PC-3 (cell line): ENCODE data around the gene PUS7L.

Source experiments
- EZH2 ChIP-seq: fragments of 300-600 bp; sonication (generic); IDR thresholded peaks from one replicate; pipeline ENCODE4 v1.6.1; 2017; ENCODE audit warnings: antibody characterized with exemption, mild to moderate bottlenecking, low read length; ENCODE audit not compliant: unreplicated experiment
- EZH2phosphoT487 ChIP-seq: fragments of 300-600 bp; sonication (generic); IDR thresholded peaks from 2 replicates; pipeline ENCODE4 v1.6.1; 2018; ENCODE audit warnings: mild to moderate bottlenecking, antibody characterized with exemption, low read length, borderline replicate concordance
- TF ChIP-seq, protein P1 (sequence below): fragments of 300-600 bp; sonication (generic); conservative IDR thresholded peaks from 2 replicates; pipeline ENCODE4 v1.5.1; 2017; ENCODE audit warnings: antibody characterized with exemption, low read depth, mild to moderate bottlenecking, low read length

DNA sequence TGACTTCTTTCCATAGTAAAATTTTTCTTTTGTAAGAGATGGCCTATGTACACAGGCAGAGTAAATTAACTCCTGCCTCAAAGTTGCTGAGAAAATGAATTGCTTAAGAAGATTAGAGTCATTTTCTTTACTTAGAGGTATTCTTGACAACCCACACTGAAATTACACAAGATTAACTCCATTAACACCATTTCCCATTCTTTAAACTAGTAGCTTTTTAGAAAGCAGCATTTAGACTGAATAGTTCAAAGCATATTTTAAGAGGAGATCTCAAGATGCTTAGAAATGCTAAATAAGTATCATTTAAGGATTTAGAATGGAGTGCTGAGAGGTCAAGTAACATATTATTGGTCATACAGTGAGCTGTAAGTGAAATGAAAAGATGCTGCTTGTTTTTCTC, 35.5 kb downstream of the PUS7L start:
- TF ChIP-seq, protein P1, sequence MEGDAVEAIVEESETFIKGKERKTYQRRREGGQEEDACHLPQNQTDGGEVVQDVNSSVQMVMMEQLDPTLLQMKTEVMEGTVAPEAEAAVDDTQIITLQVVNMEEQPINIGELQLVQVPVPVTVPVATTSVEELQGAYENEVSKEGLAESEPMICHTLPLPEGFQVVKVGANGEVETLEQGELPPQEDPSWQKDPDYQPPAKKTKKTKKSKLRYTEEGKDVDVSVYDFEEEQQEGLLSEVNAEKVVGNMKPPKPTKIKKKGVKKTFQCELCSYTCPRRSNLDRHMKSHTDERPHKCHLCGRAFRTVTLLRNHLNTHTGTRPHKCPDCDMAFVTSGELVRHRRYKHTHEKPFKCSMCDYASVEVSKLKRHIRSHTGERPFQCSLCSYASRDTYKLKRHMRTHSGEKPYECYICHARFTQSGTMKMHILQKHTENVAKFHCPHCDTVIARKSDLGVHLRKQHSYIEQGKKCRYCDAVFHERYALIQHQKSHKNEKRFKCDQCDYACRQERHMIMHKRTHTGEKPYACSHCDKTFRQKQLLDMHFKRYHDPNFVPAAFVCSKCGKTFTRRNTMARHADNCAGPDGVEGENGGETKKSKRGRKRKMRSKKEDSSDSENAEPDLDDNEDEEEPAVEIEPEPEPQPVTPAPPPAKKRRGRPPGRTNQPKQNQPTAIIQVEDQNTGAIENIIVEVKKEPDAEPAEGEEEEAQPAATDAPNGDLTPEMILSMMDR: no peak
- no peak for TF ChIP-seq EZH2phosphoT487
- TF ChIP-seq EZH2: no peak
